ENCODE measurements around the gene IFNA7.
"Not testable (repeated sequence)": the region's sequence is repeated elsewhere in the genome, so short reads cannot be mapped to it uniquely, and the experiment has no call there.

IFNA7 gene
- 0 reads per million in 4 experiments for total RNA-seq

DNA sequence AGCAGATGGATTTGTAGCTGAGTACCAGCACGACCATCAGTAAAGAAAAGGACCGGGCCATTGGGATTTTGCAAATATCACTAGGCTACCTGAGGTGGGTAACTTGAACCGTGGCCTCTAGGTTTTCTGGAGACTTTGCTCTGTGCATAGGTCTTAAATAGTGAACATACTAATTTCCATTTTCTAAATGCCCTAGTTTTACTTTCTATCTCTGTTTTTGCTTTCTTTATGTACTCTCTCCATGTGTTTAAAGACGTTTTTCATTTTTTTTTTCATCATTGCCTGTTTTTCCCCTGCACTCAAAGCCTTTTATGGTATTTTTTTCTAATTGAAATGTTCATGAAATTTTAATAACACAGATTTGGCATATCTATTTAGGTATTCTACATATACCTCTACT, at the start of gene IFNA7:
IFNA7 (minus strand) TSS at position 101 of the 400 bp plus-strand sequence; CDS start at position 61, 40 bp downstream.
- DNase-seq, result not testable (repeated sequence)

DNA sequence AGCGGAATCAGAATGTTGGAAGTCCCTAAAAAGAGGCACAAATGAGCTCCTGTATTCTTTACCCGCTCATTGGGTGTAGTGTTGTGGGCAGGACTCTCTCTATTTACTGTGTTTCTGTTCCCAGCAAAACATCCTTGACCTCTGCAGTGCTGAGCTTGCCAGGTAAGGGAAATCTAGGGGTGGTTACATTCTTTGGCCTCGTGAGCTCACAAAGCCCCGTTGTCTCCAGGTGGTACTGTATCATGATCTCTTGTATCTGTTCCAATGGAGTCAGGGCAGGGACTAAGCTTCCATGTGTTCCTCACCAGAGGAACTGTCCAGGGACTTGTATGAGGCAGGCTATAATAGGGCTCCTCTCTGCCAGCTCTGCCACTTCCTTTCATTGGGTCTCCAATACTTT, 49.6 kb upstream of the IFNA7 start:
- no peak for DNase-seq

DNA sequence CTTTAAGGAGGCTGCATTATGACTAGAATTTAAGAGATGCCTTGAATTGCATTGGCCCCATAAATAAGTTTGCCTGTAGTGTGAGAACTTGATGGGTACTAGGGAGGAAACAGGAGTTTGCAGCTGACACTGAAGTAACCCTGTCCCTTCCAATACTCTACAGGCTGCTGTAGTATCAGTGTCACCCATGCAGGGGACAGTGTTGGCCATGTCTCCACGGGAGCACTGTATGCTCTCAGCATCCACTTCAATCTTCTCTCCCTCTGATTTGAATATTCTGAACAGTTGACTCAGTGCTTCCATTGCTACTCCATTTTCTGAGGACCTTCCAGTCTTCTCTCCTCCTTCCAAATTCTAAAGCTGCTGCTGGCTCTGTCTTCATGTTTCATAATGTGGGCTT, 49.2 kb upstream of the IFNA7 start:
- no peak for DNase-seq

DNA sequence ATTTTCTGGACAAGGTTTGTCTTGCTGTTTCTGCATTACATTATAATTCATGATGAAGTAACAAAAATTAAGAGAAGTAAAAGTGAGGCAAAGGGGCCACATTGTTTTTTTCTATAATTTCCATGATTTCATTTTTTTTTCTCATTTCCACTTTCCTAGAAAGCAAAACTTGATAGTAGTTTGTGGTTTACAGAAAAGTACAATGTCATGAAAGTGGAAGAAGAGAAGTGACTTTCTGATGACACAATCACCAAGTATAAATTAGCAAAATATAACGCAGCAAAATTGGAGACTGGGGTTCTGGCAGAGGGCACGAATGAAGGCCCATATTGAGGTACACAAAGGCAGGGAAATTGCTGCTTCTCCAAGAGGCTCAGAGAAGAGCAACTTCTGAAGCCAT, 42.8 kb upstream of the IFNA7 start:
- no peak for DNase-seq

DNA sequence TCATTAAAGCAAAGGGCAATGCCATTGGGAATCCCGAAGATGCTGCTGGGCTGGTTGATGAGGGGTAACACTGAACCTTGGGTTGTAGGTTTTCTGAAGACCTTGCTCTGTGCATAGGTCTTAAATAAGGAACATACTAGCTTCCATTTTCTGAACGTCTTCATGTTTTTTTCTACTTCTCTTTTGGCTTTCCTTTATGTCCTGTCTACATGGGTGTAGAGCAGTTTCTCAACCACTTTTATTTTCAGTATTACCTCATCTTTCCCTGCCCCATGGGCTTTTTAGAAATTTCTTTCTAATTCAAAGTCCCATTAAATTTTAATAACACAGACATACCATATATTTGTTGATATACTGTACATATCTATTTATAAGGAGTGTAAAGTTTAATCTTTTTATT, 37.9 kb upstream of the IFNA7 start, which contains the start of gene IFNA14:
IFNA14 (minus strand) TSS at position 95 of the 400 bp plus-strand sequence; CDS start at position 25, 70 bp downstream.
- DNase-seq, result no peak

DNA sequence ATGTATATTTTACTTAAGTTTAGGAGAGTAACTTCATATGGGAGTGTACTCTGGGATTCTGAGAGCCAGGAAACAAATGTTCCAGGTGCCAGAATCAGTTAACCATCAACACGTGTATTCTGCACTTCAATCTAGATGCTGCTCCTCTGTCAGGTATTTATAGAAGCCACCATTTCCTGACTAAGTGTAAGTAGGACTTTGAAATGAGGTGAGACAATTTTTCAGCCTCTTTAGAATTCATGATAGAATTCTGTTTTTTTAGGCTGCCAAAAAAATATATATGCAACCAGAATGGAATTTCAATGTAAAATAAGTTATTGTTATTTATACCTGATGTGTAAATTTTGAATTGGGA, 34.3 kb upstream of the IFNA7 start:
- DNase-seq, result not testable (repeated sequence)

DNA sequence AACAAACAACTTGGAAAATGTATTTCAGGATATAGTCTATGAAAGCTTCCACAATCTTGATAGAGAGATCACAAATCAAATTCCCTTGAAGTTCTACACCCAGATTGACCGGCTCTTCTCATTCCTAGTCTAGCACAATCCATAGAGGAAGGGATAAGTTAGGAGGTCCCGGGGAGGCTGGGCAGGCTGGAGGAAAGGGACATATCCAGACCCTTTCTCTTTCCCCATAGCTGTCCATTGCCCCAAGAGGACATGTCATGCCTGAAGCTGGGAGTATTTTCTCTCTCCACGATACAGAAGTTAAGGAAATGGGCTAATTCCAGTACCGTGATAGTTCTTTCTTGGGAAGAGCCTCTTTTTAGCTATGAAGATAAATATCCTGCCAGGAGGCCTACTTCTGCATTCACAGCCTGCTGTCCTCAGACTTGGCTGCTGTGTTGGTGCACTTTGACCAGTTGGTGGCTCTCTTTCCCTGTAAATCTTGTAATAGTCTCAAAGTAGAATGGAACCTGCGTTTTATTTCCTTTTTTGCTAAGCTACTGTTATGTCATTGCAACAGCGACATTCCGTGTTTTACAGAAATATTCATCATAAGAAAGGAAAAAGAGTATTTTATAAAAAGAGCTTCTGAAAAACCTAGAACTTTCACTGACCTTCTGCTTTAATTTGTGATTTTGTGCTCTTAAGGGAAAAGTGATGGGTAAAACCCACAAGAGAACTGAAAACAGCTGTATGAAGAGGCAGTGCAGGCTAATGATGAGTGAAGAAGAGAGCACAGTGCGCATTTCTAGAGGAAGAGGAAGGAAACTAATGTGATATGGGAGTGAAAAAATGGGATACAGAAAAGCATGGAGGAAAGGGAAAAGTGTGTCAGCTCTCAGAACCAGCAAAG, 33.7 kb upstream of the IFNA7 start:
- DNase-seq, result not testable (repeated sequence)

DNA sequence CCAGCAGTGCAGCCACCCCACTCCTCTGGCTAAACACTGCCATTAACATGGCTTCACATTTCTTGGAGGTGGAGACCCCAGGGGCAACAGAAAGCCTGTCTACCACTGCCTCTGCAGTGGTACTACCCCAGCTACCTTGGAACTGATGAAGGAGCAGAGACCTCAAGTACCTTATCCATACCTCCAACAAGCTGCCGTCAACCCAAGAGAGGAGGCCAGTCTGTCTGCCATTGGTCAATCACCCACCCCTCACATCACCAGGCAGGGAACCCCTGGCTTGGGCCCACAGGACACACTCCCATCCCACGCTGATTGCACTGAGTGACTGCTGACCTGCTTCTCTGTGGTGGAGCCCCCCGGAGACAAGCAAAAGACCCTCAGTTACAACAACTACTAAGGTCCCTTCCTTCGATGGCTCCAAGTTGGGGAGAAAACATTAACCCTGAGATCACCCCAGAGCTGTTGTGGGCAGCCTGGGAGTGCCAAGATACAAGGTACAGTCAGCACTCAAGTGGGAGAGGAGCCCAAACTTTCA, 32.2 kb upstream of the IFNA7 start:
- no peak for DNase-seq

DNA sequence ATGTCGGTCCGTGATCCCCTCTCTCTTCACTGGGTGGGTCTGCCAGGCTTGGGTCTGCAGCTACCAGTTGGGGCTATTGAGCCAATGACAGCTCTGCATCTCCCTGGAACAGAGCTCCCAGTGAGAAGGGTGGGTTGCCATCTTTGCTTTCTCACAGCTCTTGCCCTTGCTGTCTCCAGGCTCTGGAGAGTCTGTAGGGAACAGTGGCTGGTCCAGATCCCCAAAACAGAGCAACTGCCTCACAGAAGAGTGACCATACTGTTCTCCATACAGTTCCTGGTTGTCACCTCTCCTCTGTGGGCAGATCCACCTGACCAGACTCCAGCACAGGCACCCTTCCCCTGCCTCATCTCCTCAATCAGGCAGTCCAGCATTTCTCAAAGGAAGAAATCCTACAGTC, 31.3 kb upstream of the IFNA7 start:
- DNase-seq, result no peak

DNA sequence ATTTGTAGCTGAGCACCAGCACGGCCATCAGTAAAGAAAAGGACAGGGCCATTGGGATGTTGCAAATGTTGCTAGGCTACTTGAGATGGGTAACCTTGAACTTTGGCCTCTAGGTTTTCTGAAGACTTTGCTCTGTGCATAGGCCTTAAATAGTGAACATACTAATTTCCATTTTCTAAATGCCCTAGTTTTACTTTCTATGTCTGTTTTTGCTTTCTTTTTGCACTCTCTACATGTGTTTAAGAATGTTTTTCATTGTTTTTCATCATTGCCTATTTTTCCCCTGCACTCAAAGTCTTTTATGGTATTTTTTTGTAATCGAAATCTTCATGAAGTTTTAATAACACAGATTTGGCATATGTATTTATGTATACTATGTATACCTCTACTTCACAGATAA, 26.1 kb upstream of the IFNA7 start, which contains the start of gene IFNA17:
IFNA17 (minus strand) TSS at position 101 of the 400 bp plus-strand sequence; CDS start at position 52, 49 bp downstream.
- DNase-seq, result no peak

DNA sequence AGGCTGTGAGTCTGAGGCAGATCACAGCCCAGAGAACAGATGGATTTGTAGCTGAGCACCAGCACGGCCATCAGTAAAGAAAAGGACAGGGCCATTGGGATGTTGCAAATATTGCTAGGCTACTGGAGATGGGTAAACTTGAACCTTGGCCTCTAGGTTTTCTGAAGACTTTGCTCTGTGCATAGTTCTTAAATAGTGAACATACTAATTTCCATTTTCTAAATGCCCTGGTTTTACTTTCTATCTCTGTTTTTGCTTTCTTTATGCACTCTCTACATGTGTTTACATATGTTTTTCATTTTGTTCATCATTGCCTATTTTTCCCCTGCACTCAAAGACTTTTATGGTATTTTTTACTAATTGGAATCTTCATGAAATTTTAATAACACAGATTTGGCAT, 15.2 kb upstream of the IFNA7 start, which contains the start of gene IFNA16:
IFNA16 (minus strand) TSS at position 101 of the 400 bp plus-strand sequence; CDS start at position 95, 6 bp downstream.
- not testable (repeated sequence) for DNase-seq

DNA sequence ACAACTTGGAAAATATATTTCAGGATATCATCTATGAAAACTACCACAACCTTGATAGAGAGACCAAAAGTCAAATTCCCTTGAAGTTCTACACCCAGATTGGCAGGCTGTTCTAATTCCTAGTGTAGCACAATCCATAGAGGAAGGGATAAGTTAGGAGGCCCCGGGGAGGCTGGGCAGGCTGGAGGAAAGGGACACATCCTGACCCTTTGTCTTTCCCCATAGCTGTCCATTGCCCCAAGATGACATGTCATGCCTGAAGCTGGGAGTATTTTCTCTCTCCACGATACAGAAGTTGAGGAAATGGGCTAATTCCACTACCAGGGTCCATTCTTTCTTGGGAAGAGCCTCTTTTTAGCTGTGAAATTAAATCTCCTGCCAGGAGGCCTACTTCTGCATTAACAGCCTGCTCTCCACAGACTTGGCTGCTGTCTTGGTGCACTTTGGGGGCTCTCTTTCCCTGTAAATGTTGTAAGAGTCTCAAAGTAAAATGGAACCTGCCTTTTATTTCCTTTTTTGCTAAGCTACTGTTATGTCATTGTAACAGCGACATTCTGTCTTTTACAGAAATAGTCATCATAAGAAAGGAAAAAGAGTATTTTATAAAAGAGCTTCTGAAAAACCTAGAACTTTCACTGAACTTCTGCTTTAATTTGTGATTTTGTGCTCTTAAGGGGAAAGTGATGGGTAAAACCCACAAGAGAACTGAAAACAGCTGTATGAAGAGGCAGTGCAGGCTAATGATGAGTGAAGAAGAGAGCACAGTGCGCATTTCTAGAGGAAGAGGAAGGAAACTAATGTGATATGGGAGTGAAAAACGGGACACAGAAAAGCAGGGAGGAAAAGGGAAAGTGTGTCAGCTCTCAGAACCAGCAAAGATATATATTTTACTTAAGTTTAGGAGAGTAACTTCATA, 11.7 kb upstream of the IFNA7 start:
- not testable (repeated sequence) for DNase-seq

DNA sequence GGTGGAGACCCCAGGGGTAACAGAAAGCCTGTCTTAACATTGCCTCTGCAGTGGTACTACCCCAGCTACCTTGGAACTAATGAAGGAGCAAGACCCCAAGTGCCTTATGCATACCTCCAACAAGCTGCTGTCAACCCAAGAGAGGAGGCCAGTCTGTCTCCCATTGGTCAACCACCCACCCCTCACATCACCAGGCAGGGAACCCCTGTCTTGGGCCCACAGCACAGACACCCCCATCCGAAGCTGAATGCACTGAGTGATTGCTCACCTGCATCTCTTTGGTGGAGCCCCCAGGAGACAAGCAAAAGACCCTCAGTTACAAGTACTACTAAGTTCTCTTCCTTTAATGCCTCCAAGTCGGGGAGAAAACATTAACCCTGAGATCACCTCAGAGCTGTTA, 10.2 kb upstream of the IFNA7 start:
- DNase-seq, result not testable (repeated sequence)

DNA sequence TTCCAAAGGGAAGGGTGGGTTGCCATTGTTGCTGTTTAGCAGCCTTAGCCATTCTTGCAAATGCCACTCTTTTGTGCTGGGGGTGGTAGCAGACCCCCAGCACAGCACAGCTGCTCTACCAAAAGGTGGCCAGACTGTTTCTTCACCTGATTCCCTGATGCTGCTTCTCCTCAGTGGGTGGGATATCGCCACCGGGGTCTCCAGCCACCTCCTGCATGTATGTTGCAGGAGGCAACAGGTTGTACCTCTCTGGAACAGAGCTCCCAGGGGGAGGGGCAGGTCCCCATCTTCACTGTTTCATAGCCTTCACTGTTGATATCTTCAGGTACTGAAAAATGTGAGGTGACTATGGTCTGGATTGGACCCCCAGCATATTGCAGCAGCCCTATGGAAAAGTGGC, 8.8 kb upstream of the IFNA7 start:
- DNase-seq, result not testable (repeated sequence)

DNA sequence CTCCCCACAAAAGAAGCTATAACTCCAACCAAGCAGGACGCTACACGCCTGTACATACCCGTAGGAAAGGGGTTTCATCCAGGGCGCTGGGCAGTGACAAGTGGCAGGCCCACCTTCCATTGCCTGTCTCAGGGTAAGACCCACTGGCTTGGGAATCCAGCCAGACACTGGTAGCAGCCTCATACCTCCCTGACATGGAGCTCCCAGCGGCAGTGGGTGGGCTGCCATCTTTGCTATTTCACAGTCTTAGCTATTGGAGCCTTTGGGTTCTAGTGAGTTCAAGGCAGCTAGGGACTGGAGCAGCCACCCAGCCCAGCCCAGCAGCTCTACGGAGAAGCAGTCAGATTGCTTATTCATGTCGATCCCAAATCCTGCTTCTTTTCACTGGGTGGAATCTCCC, 8.3 kb upstream of the IFNA7 start:
- no peak for DNase-seq

DNA sequence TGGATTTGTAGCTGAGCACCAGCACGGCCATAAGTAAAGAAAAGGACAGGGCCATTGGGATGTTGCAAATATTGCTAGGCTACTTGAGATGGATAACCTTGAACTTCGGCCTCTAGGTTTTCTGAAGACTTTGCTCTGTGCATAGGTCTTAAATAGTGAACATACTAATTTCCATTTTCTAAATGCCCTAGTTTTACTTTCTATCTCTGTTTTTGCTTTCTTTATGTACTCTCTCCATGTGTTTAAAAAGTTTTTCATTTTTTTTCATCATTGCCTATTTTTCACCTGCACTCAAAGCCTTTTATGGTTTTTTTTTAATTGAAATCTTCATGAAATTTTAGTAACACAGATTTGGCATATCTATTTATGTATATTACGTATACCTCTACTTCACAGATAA, 5.0 kb upstream of the IFNA7 start, which contains the start of gene IFNA10:
IFNA10 (minus strand) TSS at position 101 of the 400 bp plus-strand sequence; CDS start at position 55, 46 bp downstream.
- not testable (repeated sequence) for DNase-seq

DNA sequence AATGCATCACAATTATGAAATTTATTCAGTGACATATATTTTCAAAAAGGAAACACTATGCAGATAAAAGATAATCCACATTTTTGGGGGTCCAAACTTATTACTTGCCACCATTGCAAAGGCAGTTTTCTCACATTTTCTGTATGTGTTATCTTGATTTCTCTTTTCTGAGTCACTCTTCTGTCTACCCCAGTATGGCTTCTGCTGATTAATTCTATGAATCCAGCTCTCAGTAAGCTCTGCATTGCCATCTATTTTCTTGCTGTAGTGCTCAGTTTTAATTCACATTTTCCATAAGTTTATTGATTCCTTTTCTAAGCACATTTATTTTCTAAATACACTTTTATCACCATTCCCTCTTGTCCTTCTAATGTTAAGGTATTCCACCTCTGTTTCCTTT, 3.2 kb upstream of the IFNA7 start:
- no peak for DNase-seq

DNA sequence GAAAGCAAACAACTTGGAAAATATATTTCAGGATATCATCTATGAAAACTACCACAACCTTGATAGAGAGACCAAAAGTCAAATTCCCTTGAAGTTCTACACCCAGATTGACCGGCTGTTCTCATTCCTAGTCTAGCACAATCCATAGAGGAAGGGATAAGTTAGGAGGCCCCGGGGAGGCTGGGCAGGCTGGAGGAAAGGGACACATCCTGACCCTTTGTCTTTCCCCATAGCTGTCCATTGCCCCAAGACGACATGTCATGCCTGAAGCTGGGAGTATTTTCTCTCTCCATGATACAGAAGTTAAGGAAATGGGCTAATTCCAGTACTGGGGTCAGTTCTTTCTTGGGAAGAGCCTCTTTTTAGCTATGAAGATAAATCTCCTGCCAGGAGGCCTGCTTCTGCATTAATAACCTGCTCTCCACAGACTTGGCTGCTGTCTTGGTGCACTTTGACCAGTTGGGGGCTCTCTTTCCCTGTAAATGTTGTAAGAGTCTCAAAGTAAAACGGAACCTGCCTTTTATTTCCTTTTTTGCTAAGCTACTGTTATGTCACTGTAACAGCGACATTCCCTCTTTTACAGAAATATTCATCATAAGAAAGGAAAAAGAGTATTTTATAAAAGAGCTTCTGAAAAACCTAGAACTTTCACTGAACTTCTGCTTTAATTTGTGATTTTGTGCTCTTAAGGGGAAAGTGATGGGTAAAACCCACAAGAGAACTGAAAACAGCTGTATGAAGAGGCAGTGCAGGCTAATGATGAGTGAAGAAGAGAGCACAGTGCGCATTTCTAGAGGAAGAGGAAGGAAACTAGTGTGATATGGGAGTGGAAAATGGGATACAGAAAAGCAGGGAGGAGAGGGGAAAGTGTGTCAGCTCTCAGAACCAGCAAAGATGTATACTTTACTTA, 6.9 kb downstream of the IFNA7 start:
- DNase-seq, result not testable (repeated sequence)

DNA sequence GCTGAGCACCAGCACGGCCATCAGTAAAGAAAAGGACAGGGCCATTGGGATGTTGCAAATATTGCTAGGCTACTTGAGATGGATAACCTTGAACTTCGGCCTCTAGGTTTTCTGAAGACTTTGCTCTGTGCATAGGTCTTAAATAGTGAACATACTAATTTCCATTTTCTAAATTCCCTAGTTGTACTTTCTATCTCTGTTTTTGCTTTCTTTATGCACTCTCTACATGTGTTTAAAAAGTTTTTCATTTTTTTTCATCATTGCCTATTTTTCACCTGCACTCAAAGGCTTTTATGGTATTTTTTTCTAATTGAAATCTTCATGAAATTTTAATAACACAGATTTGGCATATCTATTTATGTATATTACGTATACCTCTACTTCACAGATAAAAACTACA, 14.5 kb downstream of the IFNA7 start, which contains the start of gene IFNA4:
IFNA4 (minus strand) TSS at position 101 of the 400 bp plus-strand sequence; CDS start at position 45, 56 bp downstream.
- DNase-seq, result not testable (repeated sequence)

DNA sequence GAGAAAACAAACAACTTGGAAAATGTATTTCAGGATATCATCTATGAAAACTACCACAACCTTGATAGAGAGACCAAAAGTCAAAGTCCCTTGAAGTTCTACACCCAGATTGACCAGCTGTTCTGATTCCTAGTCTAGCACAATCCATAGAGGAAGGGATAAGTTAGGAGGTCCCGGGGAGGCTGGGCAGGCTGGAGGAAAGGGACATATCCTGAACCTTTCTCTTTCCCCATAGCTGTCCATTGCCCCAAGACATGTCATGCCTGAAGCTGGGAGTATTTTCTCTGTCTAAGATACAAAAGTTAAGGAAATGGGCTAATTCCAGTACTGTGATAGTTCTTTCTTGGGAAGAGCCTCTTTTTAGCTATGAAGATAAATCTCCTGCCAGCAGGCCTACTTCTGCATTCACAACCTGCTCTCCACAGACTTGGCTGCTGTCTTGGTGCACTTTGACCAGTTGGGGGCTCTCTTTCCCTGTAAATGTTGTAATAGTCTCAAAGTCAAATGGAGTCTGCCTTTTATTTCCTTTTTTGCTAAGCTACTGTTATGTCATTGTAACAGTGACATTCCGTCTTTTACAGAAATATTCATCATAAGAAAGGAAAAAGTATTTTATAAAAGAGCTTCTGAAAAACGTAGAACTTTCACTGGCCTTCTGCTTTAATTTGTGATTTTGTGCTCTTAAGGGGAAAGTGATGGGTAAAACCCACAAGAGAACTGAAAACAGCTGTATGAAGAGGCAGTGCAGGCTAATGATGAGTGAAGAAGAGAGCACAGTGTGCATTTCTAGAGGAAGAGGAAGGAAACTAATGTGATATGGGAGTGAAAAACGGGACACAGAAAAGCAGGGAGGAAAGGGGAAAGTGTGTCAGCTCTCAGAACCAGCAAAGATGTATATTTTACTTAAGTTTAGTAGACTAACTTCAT, 18.9 kb downstream of the IFNA7 start:
- DNase-seq, result not testable (repeated sequence)

Data from effector CD8-positive, alpha-beta T cell (primary cell).